ENCODE results near the gene ZBTB16.

Gene ZBTB16

GRCh38 chr11:114167355-114167754 is 107.8 kb downstream of the ZBTB16 start:
- DNase-seq (ENCODE audit: low read depth in 2 of 2) = no peak

DNA sequence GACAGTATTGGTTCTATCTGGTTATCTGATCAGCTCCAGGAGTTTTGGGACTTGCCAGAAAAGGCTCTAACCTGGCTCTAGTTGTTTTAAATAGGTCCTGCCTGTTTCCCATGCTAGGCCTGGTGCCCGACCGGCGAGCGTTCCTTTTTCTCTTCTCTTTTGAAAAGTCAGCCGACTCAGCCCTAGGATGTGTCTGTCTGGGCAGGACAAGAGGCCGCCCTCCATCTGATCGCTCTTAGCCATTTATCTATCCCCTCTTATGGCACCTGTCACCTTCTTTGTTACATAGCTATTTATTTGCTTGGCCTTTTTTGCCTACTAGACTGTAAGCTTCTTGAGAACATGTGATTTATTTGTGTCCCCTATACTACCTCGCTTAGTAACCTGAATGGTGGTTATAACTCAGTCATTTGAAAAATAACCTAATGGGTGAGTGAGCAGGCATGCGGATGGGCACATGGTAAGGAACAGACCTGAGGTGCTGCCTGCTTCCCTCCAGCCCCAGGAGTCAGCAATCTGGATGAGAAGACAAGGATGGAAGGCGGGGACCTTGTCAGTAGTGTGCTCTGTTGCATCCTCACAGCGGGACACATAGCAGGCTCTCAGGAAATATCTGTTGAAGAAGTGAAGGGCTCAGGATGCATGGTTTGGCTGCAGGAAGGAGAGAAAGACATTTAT is 108.4 kb downstream of the ZBTB16 start:
- no peak for DNase-seq (ENCODE audit: low read depth in 2 of 2)

- no peak for DNase-seq (ENCODE audit: low read depth in 2 of 2)
Observed at GRCh38 chr11:114168691-114169090, 109.2 kb downstream of the ZBTB16 start.

GRCh38 chr11:114169321-114169749 is 109.8 kb downstream of the ZBTB16 start:
- DNase-seq (ENCODE audit: low read depth in 2 of 2) = no peak

DNA sequence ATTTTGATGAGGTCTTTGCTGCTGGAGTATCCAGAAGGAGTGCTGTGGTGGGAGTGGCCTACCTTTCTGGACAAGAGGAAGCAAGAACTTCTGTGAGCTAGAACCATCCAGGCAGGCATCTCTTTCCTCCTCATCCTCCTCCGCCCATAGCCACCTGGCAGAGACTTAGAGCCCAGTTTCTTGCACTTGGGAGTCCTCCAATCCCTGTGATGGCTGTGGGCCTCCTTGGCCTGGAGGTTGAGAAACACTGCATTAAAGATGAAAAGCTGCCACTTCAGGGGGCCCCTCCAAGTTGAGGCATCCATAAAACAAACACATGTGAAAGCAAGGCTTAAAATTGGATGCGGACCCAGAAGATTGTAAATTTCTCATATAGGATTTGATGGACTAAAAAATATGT is 110.3 kb downstream of the ZBTB16 start:
- DNase-seq (ENCODE audit: low read depth in 2 of 2) = no peak

DNA sequence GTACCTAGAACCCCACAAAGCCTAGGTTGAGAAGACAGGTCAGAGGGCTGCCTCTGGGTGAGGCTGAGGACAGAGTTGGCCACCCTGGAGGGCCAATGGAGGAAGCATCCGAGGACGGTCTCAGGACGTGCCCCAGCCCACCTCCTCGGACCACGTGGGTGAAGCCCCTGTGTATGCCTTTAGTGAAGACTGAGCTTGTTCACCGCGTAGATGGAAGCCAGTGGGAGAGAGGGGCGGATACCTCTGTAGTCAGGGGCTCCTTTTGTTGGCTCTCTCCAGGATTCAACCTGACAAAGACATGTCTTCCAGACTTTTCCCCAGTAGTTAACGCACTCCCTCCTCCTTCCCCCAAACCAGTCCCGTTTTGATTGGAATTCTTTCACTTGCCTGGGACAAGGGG is 110.7 kb downstream of the ZBTB16 start:
- DNase-seq (ENCODE audit: low read depth in 2 of 2) = no peak

DNA sequence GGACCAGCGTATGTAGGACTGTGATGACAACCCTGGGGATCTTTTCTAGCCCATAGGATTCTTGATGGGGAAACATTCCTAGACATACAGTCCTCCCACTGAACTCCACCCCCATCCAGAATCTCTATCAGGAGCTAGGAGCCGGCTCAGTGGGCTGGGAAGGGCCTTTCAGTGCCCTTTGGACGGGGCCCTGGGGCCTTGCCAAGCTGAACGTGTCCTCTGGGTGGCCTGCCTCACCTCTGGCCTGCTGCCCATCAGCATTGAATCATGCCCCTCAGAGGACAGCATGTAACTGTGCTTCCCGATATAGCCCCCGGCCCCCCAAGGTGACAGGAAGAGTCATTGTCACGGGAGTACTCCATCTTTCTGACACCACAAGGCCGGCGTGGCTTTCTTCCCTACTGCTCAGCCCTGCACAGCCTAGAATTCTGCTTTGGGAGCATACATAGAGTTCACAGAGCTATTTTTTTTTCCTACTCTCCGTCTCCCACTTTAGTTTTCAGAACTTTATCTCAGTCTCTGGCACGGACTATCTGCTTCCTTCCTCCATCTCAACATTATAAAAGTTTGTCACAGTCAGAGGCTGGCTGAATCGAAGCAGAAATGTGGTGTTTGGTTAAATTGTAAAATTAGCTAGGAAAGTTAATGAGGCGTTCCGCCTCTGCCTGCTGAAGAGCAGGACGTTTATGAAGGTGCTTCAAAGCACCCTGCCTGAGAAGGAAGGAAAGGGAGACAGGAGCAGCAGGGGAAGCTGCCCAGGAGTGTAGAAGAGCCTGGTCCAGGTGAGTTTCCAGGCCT is 111.9 kb downstream of the ZBTB16 start:
- DNase-seq (ENCODE audit: low read depth in 2 of 2) = no peak

- no peak for DNase-seq (ENCODE audit: low read depth in 2 of 2)
Observed at GRCh38 chr11:114172055-114172861, 112.7 kb downstream of the ZBTB16 start.

- no peak for DNase-seq (ENCODE audit: low read depth in 2 of 2)
Observed at GRCh38 chr11:114172871-114173444, 113.4 kb downstream of the ZBTB16 start.

GRCh38 chr11:114173843-114174242 is 114.3 kb downstream of the ZBTB16 start:
- no peak for DNase-seq (ENCODE audit: low read depth in 2 of 2)

DNA sequence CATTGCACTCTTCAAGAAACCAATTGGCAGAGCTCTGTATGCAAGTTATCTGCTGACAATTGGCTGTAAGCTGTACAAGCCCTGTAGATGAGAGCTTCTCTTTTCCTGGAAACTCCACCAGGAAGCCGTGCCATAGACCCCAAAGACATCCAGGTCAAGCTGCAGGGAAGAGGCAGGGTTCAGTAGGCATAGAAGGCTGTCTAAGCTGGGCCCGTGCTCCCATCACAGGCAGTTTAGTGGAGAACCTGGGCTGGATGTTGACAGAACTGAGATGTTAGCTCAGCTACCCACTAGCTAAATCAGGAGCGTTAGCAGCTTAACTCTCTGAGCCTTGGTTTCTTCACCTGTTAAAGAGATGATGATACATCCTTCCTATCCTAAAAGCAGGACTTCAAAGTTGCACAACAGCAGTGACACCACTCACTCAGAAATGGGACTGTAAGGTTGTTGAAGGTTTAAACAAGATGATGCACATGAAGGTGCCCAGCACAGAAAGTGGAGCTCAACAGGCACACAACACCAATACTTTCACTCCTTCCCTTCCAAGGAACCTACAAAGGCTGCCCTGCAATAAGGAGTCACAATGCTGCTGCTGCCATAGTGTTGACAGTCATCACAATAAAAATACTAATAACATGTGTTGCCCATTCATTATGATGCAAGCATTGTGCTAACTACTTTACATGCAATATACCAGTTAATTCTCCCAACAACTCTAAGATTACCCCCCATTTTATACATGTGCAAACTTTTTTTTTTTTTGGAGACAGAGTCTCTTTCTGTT is 115.4 kb downstream of the ZBTB16 start:
- no peak for DNase-seq (ENCODE audit: low read depth in 2 of 2)

GRCh38 chr11:114175706-114176105 is 116.2 kb downstream of the ZBTB16 start:
- no peak for DNase-seq (ENCODE audit: low read depth in 2 of 2)

DNA sequence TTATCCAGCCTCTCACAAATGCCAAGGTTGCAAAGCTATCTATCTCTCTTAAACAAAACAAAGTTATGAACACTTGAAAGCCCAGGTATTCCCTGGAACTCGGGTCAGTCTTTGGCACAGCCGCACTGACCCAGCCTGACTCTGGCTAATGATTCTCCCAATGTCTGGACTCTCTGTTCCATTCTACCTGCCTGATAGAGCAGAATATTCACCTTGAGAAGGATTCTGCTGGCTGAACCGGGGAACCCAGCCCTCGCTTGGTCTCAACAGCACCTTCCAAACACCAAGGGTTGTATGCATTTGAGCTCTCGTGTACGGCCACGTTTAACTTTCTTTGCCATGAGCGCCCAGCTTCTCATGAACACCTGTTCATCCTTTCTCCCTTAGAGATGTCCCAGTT is 116.8 kb downstream of the ZBTB16 start:
- DNase-seq (ENCODE audit: low read depth in 2 of 2) = no peak

GRCh38 chr11:114178656-114179055 is 119.1 kb downstream of the ZBTB16 start:
- DNase-seq (ENCODE audit: low read depth in 2 of 2) = no peak

DNA sequence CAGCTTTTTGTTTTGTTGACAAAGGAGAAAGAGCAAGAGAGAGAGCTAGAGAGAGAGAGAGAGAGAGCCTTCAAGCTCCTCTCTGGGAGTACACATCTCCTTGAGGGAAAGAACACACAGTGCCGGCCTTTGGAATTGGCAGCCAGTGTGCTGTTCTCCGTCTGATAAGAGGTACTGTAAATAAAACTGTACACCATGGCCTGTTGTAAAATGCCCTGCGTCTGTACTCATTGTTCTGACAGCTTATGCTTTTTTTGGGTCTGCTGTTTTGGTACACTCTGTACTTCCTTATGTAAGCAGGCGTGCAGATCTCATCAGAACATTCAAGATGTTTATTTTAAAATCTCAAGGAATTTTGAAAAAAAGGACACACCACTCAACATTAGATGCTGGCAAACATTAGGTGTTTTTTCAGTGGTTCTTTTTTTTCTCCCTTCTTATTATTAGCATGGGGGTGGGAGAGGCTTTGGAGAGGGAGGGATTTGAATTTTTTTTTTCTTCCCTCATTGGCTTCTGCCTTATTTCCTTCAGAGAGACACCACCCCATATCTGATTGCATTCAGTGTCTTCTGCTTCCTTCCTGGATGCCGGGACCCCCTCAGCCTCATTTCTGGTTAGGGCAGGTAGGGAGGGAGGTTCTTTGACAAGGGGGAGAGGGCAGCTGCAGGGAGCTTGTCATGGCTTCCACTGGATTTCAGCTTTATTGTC is 119.9 kb downstream of the ZBTB16 start:
- no peak for DNase-seq (ENCODE audit: low read depth in 2 of 2)

- DNase-seq (ENCODE audit: low read depth in 2 of 2) = no peak
Observed at GRCh38 chr11:114180301-114181055, 121.0 kb downstream of the ZBTB16 start.

GRCh38 chr11:114181195-114181594 is 121.7 kb downstream of the ZBTB16 start:
- DNase-seq (ENCODE audit: low read depth in 2 of 2) = no peak

- DNase-seq (ENCODE audit: low read depth in 2 of 2) = no peak
Observed at GRCh38 chr11:114181752-114182151, 122.2 kb downstream of the ZBTB16 start.

- no peak for DNase-seq (ENCODE audit: low read depth in 2 of 2)
Observed at GRCh38 chr11:114182471-114183043, 123.0 kb downstream of the ZBTB16 start.
